IPS DF 4.7 (cell line): Measurements from ENCODE around the gene LDAF1.
"Not testable (repeated sequence)": the region's sequence is repeated elsewhere in the genome, so short reads cannot be mapped to it uniquely, and the experiment has no call there.

Source experiments
- DNase-seq: peaks from one replicate; pipeline ENCODE4 v3.0.0-alpha.2; 2013; ENCODE audit warnings: low spot score; ENCODE audit errors: extremely low read depth

Gene LDAF1

DNA sequence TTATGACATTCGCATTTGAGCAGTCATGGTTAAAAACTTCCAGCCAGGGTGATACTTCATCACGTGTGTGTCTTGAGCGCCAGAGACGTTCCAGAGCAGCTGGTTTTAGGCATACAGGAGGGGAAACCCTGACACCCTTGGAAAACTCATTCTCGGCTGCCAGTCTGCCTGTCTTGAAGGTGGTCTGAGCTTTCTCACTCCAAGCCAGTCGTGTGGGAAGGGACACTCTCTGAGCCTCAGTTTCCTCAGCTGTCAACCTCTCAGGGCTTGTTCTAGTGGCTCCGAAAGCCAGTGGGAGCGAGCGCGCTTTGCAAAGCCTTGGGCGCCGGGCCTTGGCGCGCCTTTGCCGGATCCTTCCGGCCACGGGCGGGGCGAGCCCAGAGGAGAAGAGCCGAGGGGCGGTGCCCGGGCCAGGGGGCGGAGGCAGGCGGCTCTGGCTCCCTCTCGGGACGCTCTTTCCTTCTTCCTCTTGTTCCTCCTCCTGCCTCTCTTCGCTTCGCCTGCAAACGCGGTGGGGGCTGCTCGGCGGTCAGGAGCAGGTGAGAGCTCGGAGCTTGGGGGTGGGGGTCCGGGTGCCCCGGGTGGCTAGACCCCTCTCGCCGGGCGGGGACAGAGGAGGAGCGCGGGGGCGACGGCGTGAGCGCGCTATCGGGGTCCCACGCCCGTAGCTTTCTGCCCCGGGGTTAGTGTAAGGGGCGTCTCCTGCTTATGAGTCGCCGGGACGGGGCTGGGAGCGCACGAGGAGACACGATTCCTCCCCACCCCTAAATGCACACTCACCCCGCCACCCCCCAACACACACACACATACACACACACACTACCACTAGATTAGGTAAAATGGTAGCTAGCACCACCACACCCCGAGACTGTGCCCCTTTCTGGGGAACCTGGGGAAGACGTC lies at the start of gene LDAF1:
Gene LDAF1, plus strand, starts transcription at position 467 of the 903 bp plus-strand sequence. CDS start 2,509 bp downstream, outside the sequence.
- peak; percentile 41 for DNase-seq

DNA sequence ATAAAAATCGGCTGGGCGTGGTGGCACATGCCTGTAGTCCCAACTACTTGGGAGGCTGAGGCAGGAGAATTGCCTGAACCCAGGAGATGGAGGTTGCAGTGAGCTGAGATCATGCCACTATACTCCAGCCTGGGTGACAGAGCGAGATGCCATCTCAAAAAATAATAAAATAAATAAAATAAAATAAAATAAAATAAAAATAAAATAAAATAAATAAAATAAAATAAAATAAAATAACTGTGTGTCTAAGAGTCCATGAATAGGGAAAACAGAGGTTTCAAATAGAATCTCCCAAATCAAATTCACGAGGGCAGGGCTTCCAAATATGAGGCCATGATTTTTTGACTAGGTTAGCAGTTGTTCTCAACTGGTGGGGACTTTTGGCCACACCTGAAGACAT lies 42.9 kb upstream of the LDAF1 start:
- not testable (repeated sequence) for DNase-seq

DNA sequence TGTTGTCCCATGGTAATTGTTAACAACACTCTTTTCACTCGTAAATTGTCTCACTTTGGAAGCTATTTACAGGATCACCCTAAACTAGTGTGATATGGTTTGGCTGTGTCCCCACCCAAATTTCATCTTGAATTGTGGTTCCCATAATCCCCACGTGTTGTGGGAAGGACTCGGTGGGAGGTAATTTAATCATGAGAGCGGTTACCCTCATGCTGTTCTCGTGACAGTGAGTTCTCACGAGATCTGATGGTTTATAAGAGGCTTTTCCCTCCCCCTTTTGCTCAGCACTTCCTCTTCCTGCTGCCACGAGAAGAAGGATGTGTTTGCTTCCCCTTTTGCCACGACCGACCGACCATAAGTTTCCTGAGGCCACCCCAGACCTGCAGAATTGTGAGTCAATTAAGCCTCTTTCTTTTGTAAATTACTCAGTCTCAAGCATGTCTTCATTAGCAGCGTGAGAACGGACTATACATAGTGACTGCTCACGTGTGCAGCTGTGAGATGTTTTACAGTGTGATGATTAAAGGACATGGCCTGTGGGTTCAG lies 42.3 kb upstream of the LDAF1 start:
- DNase-seq = no peak

DNA sequence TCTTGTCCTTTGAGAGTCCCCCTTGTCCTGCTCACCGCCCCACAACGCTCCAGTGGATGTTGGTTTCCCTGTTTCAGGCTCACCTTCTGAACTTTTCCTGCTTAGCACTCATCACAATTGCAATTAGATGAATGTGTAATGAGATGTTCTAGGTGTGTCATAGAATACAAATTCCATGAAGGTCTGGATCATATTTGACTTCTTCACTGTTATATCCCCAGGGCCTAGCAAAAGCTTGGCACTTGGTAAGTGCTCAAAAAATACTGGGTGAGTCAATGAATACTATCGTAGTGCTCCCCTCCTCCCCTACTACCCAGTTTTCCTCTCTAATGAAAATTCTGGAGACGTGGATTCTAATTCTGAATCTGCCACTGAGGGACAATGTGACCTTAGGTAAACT lies 40.9 kb upstream of the LDAF1 start:
- DNase-seq = no peak

DNA sequence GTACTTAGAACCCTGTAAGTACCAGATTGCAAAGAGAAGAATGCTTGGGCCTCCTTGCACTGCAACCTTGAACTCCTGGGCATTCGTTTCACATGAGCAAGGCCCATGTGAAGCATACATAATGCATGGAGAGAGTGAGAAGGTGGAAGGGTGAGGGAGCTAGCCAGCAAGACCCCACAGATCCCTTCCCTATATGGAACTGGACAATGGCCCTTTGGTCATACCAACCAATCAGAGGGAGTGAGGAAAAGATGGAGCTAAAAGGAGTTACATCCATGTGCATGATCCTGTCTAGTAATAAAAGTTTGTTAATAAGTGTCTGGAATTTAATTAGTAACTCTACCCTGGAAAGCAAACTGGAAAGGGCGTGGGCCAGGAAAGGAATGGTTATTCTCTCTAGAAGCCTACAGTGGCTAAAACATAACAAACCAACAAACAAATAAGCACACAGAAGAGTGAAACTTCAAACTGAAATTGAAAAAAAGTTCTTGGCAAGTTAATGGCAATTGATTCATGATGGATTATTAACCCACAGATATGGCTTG lies 37.4 kb upstream of the LDAF1 start:
- DNase-seq = no peak

DNA sequence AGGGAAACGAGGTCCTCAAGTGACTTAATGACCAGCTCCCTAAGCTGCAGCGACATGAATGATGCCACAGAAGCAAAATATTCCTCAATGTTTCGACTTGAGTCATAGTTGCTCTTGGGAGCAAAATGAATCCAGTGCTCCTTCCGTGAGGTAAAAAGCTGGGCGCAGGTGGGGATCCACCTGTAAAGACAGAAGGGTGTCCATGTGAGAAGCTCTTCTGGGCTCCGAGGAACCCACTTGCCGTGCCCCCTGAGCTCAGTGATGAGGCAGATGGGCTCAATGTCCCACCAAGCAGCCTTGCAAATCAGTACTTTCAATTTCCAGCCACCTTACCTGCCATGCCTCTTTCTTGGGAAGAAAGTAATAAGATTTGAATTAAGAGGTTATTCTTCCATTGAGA lies 33.3 kb upstream of the LDAF1 start:
- DNase-seq = no peak

DNA sequence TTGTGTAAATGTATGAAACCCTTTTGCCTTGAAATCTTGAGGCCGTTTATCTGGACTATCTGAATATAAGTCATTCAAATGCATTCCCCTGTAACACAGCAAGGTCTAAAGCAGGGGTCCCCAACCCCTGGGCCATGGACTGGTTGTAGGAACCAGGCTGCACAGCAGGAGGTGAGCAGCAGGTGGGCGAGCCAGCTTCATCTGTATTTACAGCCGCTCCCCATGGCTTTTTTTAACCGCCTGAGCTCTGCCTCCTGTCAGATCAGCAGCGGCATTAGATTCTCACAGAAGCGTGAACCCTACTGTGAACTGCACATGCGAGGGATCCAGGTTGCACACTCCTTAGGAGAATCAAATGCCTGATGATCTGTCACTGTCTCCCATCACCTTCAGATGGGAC lies 32.0 kb upstream of the LDAF1 start:
- DNase-seq = no peak

DNA sequence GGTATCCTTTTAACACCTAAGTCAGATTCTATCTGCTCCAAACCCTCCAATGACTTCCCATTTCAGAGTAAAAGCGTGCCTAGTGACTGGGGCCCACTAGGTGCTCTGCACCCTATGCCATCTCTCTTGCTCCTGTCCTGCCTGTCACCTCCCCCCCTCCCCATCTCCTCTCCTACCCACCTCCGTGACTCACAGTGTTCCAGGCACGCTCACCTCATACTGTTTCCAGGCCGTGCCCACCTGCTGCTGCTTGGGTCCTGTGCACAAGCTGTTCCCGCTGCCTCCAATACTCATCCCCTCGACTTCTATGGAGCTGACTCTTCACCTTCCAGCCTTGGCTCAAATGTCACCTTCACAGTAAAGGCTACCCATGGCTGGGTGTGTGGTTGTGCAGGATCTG lies 29.5 kb upstream of the LDAF1 start:
- DNase-seq = no peak

DNA sequence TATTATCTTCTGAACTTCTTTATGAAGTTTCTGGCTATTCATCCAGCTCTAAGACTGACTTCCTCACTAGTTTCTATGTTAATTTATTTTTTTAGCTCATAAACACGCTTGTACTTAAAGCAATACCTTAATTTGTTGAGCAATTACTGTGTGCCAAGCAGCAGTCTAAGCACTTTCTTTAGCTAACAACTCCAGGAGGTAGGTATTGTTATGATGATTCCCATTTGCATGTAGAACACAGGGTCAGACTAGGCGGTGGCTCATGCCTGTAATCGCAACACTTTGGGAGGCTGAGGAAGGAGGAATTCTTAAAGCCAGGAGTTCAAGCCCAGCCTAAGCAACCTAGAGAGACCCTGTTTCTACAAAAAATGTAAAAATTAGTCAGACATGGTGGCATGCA lies 27.7 kb upstream of the LDAF1 start:
- DNase-seq = no peak

DNA sequence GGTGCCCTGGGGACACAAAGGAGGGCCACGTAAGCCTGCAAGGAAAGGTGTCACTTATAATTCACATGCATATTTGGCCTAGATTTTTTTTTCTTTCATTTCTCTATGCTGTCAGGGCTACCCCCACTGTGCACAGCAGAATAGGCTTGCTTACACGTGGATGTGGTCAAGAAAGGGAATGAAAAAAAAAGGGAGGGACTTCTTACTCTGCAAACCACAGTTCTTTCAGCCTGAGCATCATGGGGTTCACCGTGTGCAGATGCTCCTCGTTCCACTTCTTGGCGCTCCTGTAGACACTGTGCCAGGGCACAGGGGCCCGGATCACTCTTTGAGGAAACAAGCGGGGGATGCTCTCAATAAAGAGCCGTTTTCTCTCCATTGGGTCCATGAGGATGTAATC lies 24.4 kb upstream of the LDAF1 start:
- DNase-seq = no peak

DNA sequence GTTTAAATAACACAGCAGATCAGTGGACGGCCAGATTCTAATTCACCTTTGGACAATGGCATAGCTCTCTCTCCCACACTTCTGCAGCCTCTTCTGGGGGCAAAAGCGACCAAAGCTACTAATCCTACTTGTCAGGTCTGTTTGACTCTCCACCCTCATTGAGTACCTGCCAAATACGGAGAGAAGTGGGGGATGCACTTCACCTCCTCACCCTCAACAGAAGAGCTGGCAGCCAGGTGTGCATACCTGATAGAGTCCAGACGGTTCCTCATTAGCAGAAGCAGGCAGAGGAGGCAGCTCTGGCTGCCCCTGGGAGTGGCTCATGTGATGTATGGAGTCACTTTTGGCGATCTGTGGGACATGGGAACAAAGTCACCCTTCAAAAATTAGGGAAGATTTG lies 12.7 kb upstream of the LDAF1 start:
- no peak for DNase-seq

DNA sequence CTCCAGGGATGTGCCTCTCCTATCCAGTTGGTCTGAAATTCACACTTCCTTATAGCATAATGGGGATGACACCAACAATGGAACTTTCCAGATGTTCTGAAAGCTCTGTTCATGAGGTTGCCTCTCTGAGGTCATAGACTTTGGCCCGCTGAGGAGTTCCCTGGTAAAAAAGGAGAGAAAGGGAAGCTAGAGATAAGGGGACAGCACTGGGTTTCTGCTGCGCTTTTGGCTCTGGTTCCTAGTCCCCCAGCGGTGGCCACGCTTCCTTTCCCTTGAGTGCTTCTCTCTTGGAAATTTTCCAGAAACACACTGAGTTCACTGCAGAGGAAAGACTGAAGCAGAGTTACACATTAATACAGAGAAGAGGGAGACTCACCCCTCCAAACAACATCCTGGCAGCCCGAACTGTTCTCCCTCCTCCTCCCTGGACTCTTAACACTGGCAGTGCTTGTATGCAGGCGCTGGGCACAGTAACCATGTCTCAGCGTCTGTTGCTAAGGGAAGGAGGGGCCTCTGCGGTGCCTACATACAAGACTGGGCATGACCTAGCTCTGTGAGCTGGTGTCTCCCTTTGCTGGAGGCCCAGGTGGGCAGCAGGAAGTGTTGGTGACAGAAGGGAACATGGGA lies 8.0 kb upstream of the LDAF1 start, which contains the start of gene DNAH3:
Gene DNAH3, minus strand, starts transcription at position 472 of the 627 bp plus-strand sequence. CDS start 527 bp downstream, outside the sequence.
- no peak for DNase-seq

DNA sequence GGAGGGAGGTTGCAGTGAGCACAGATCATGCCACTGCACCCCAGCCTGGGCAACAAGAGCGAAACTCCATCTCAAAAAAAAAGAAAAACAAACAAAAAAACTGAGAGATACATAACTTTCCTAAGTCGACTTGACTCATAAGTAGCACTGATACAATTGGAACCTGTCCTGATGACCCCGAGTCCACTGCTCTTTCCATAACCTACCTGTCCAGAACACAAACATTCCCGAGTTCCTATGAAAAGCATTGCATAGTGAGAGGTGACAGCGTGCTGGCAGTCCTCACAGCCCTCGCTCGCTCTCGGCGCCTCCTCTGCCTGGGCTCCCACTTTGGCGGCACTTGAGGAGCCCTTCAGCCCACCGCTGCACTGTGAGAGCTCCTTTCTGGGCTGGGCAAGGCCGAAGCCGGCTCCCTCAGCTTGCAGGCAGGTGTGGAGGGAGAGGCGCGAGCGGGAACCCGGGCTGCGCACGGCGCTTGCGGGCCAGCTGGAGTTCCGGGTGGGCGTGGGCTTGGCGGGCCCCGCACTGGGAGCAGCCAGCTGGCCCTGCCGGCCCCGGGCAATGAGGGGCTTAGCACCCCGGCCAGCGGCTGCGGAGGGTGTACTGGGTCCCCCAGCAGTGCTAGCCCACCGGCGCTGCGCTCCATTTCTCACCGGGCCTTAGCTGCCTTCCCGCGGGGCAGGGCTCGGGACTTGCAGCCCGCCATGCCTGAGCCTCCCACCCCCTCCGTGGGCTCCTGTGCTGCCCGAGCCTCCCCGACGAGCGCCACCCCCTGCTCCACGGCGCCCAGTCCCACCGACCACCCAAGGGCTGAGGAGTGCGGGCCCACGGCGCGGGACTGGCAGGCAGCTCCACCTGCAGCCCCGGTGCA lies 6.1 kb upstream of the LDAF1 start:
- not testable (repeated sequence) for DNase-seq

DNA sequence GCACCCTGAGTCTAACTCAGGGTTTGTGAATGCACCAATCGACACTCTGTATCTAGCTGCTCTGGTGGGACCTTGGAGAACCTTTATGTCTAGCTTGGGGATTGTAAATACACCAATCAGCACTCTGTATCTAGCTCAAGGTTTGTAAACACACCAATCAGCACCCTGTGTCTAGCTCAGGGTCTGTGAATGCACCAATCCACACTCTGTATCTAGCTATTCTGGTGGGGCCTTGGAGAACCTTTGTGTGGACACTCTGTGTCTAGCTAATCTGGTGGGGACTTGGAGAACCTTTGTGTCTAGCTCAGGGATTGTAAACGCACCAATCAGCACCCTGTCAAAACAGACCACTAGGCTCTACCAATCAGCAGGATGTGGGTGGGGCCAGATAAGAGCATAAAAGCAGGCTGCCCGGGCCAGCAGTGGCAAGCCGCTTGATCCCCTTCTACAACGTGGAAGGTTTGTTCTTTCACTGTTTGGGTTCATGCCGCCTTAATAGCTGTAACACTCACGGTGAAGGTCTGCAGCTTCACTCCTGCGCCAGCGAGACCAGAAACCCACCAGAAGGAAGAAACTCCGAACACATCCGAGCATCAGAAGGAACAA lies 5.2 kb upstream of the LDAF1 start:
- not testable (repeated sequence) for DNase-seq

DNA sequence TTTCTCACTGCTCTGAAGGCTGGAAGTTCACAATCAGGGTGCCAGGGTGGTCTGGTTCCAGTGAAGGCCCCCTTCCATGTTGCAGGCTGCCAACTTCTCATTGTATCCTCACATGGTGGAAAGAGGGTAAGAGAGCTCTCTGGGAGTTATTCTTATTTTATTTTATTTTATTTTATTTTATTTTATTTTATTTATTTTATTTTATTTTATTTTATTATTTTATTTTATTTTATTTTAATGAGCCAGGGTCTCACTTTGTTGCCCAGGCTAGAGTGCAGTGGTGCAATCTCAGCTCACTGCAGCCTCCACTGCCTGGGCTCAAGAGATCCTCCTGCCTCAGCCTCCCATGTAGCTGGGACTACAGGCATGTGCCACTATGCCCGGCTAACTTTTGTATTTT lies 2.5 kb upstream of the LDAF1 start:
- not testable (repeated sequence) for DNase-seq

DNA sequence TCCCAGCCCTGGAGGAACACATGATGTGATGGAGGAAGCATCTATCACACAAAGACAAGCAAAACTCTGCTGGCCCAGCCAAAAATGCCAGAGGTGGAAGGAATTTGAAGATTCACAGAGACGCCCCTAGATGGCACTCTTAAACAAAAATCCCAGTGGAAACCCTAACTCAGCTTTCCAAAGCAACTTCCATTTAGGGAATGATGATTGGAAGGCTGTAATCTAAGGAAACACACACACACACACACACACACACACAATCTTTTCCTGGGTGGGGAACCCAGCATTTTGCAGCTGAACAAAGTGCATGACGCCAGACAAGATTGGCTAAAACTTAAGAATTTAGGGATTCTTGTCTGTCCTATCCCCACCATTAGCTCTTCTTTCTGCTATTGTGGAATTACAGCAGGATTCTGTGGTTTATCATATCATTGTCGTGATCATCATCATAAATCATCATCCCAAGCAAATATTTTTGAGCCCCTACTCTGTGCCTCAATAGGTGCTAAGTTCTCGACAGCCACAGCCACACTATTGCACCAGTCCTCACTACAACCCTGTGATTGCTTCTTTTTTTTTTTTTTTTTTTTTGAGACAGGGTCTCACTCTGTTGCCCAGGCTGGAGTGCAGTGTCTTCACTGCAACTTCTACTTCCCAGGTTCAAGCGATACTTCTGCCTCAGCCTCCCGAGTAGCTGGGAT lies 1.6 kb upstream of the LDAF1 start:
- DNase-seq = peak; percentile 62

DNA sequence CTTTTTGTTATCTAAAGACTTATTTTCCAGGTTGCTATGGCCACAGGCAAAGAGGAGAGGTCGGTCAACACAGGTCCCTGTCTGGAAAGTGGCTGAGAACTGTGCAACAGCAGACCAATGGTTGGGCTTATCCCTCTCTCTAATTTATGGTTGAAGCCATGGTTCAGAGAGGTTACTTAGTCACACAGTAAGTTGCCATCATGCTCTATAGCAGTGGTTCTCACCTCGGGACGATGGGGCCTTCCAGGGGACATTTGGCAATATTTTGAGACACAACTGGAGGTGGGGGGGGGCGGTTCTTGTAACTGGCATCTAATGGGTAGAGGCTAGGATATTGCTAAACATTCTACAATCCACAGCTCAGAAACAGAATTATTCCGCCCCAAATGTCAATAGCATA lies 842 bp upstream of the LDAF1 start:
- no peak for DNase-seq

DNA sequence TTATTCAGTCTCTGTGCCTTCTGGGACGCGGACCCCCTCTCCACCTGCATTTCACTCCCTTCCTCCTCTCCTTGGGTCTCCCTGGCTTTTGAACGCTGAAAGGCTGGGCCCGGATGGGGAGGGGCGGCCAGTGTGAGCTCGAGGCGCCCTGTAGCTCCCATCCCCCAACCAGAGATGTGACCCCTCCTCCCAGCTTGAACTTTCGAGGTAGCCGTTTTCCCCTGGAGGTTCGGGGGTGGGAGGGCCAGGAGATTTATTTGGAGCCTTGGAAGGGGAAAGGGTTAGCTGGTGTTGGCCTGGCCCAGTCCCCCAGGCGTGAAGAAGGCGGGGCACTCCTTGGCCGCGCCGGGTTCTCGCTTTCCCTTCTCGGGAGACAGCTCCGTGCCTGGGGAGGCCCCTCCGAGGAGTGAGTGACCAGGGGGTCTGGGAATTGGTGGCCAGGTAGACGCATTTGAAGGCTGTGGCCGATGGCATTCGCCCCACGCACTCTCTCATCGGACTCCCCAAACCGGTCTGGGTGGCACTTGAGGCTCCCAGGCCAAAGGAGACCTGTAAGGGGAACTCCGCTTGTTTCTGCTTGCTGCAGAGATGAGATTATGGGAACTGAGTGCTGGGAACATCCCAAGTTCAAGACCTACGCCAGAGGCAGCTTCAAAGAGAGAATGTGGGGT lies 942 bp downstream of the LDAF1 start:
- DNase-seq = peak; percentile 19

DNA sequence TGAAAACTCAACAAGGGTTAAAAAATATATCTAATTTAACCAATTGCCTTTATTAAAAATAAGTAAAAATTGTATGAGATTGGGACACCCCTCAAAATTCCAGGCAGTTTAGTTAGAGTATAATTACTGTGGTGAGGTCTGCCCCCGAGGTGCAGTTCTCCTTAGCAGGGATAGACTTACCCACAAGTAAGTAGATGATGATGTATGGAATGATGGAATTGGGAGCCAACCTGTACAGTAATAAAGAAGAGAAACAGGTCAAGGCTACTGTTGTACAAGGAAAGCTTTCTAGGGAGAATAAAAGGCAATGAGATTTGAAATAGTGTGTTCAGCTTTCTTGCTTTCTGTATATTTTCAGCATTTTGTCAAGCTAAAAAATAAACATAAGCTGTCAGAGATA lies 1.8 kb downstream of the LDAF1 start:
- DNase-seq = no peak

DNA sequence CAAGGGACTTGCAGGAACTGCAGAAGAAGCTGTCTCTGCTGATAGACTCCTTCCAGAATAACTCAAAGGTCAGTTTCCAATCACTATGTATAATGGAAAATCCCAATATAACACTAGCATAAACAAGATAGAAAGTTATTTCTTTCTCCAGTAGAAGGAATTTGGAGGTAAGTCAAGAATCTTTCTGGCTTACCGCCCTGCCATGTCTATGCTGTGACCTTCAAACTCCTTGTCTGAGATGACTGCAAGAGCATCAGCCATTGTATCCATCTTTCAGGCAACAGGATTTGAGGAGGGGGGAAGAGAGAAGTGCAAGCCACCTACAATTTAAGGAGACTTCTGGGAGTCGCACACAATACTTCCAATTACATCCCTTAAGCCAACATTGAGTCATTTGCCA lies 2.7 kb downstream of the LDAF1 start:
- DNase-seq = no peak
